Measurements from ENCODE around the gene RFX4.

Gene RFX4

DNA sequence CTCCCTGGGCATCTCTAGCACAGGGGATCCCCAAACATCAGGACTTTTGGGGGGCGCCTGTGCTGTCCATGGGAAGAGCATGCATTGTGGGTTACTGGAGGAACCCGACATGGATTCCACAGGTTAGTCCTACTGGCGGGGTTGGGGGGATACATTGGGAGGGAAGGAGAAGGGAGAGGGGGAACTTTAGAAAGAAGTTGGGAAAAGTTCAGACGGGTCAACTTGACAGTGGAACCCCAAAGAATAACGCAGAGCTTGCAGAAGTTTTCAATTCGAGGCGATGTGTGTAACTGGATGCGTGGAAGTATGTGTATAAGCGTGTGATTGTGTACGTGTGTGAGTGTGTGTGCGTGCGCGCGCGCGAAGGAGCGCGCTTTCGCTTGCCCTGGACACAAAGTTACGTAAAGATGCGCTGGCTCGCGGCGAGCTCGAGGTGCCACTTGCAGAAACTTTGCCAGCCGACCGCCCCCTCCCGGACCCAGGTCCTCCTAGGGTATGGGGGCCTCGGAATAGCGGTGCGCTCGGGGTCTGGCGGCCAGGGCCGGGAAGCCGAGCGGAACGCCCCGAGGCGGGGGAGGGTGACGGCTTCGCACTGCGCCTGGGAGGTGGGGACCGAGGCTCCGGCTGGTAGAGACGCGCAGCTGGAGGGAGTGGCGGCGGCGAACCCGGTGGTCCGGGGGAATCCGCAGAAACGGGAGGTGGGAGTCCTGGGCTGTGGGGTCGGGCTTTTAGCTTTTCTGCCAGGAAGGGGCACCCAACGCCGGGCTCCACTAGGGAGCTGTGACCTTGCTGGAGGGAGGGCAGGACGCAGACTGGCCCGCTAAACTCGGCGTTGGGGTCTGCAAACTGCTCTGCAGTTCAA, 669 bp downstream of the RFX4 start:
- Histone ChIP-seq H3K9me3 (ENCODE audit: low read length) (no peaks in the 10 kb centered on the region), H3K9ac (ENCODE audit: low read length) (no peak overlapping the region), H3K4me3 (ENCODE audit: low read depth in 1 of 2, low read length in 2 of 2) (peak overlapping the region; percentile 33 to 41), H3K36me3 (ENCODE audit: insufficient read depth, low read length) (no peaks in the 10 kb centered on the region), H3K27me3 (ENCODE audit: control insufficient read depth in 1 of 2, insufficient read depth in 2 of 2, low read length in 2 of 2) (peaks cover 43 to 95% of the 10 kb centered on the region in 2 donors), H3K27ac (ENCODE audit: low read depth, low read length) (no peak overlapping the region), H3K4me1 (ENCODE audit: insufficient read depth, low read length) (peaks cover 8% of the 10 kb centered on the region)

DNA sequence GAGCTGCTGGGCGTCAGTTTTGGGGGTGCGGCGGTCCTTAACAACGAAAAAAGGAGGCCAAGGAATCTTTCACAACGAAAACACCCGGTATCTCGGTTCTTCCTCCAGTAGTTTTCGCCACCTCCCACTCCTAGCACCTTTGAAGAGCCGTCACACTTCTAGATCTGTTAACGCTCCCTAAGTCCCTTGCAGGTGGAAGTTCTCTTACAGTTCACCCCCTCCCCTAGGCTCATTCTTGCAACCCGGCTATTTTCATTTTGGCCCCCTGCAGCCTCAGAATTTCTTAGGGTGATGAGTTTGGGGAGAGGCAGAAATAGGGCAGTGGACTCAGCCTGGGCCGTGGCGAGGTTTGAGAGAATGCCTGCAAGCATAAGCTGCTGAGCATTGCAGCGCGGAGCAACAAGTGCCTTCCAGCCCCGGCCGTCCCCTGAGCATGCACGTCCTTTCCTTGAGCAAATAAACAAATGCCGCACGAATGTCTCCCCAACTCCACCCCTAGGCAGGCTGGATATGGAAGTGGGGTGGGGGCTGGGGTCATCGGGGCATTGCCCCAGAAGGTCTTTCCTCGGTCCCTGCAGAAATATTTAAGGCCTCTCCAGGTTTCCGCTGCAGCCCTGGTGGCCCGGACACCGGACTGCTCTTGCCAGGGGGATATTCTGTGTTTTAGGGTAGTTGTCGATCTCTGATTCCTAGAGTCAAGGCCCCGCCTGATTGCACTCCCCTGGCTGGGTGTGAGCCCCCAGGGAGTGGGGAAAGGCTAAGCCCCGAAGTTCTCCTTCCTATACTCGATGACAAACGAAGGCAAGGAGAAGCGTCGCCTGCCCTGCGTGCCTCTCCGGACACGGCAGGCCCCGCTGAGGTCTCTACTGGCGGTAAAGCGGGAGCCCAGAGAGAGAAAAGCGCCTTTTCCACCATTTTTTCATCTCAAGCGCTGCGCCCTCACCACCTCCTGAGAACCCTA, 1.6 kb downstream of the RFX4 start:
- Histone ChIP-seq H3K9ac (ENCODE audit: low read length) (no peak overlapping the region), H3K4me1 (ENCODE audit: insufficient read depth, low read length) (peaks cover 8% of the 10 kb centered on the region), H3K4me3 (ENCODE audit: low read depth in 1 of 2, low read length in 2 of 2) (no peak overlapping the region), H3K9me3 (ENCODE audit: low read length) (no peaks in the 10 kb centered on the region), H3K27me3 (ENCODE audit: control insufficient read depth in 1 of 2, insufficient read depth in 2 of 2, low read length in 2 of 2) (peaks cover 48 to 97% of the 10 kb centered on the region in 2 donors), H3K27ac (ENCODE audit: low read depth, low read length) (no peak overlapping the region), H3K36me3 (ENCODE audit: insufficient read depth, low read length) (no peaks in the 10 kb centered on the region)

- H3K27me3 ChIP-seq (ENCODE audit: control insufficient read depth in 1 of 2, insufficient read depth in 2 of 2, low read length in 2 of 2), result peaks cover 41 to 93% of the 10 kb centered on the region in 2 donors
- H3K9me3 ChIP-seq (ENCODE audit: low read length), result no peaks in the 10 kb centered on the region
- no peak overlapping the region for H3K4me3 ChIP-seq (ENCODE audit: low read depth in 1 of 2, low read length in 2 of 2)
- no peak overlapping the region for H3K27ac ChIP-seq (ENCODE audit: low read depth, low read length)
- peaks cover 8% of the 10 kb centered on the region for H3K4me1 ChIP-seq (ENCODE audit: insufficient read depth, low read length)
- no peaks in the 10 kb centered on the region for H3K36me3 ChIP-seq (ENCODE audit: insufficient read depth, low read length)
- H3K9ac ChIP-seq (ENCODE audit: low read length), result no peak overlapping the region
These were observed 2.3 kb downstream of the RFX4 start for GRCh38 chr12:106585105-106585520.

DNA sequence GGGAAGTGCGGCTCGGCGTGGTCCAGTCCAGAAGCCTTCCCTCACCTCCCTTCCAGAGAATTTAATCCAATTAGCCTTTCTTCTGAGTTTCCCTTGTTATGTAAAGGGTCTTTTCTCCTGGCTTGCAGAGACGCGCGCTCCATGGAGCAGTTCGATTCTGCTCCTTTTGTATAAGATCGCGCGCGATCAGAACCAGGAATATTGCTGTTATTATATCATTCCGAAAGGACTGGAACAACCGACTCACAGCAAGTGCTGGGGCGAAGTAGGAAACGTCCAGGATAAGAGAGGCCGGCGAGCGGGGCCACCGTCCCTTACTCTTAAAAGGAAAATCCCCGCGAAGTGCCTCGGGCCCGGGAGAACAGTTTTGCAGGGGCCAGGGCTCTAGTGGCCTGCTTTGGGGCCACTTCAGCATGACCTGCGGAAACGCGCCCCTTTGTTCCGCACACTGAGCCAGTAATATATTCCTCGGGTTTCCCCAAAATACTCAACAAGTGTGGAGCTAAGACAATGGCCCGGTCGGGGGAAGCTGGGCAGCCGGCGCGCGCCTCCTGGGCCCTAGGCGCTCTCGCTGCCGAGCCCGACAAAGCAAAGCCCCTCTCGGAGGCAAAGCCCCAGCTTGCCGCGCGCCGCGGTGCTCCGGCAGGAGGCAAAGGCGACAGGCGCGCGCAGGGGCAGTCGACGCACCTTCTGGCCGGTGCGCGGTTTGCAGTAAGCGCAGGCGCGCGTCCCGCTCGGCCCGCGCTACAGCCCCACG, 2.9 kb downstream of the RFX4 start:
- Histone ChIP-seq H3K36me3 (ENCODE audit: insufficient read depth, low read length) (no peaks in the 10 kb centered on the region), H3K9me3 (ENCODE audit: low read length) (no peaks in the 10 kb centered on the region), H3K4me1 (ENCODE audit: insufficient read depth, low read length) (peaks cover 8% of the 10 kb centered on the region), H3K9ac (ENCODE audit: low read length) (no peak overlapping the region), H3K4me3 (ENCODE audit: low read depth in 1 of 2, low read length in 2 of 2) (no peak overlapping the region), H3K27me3 (ENCODE audit: control insufficient read depth in 1 of 2, insufficient read depth in 2 of 2, low read length in 2 of 2) (peaks cover 35 to 87% of the 10 kb centered on the region in 2 donors), H3K27ac (ENCODE audit: low read depth, low read length) (no peak overlapping the region)

DNA sequence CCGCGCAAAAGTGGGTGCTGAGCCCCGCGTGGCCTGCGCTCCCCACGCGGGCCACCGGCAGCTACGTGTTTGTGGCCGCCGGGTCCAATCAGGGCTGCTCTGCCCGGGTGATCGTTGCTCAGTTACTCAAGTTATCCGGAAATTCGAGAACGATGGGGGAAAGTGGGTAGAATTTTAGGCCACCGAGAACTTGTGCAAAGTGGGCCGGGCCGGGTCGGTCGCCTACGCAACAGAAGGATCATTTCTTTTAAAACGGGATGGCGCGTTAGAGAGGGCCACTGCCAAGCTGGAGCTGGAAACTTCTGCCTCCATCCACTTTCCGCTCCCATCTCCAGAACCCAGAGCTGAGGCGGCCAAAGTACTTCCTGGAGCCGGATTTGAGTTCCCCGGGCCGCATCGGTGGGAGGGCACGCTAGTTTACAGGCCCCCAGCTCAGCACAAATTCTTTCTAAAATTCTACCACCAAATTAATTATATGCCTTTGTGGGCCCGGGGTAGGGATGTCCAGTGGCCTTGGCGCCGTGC, 3.5 kb downstream of the RFX4 start:
- Histone ChIP-seq H3K4me1 (ENCODE audit: insufficient read depth, low read length) (peaks cover 8% of the 10 kb centered on the region), H3K9me3 (ENCODE audit: low read length) (no peaks in the 10 kb centered on the region), H3K4me3 (ENCODE audit: low read depth in 1 of 2, low read length in 2 of 2) (no peak overlapping the region), H3K36me3 (ENCODE audit: insufficient read depth, low read length) (no peaks in the 10 kb centered on the region), H3K9ac (ENCODE audit: low read length) (no peak overlapping the region), H3K27ac (ENCODE audit: low read depth, low read length) (no peak overlapping the region), H3K27me3 (ENCODE audit: control insufficient read depth in 1 of 2, insufficient read depth in 2 of 2, low read length in 2 of 2) (peaks cover 31 to 81% of the 10 kb centered on the region in 2 donors)

DNA sequence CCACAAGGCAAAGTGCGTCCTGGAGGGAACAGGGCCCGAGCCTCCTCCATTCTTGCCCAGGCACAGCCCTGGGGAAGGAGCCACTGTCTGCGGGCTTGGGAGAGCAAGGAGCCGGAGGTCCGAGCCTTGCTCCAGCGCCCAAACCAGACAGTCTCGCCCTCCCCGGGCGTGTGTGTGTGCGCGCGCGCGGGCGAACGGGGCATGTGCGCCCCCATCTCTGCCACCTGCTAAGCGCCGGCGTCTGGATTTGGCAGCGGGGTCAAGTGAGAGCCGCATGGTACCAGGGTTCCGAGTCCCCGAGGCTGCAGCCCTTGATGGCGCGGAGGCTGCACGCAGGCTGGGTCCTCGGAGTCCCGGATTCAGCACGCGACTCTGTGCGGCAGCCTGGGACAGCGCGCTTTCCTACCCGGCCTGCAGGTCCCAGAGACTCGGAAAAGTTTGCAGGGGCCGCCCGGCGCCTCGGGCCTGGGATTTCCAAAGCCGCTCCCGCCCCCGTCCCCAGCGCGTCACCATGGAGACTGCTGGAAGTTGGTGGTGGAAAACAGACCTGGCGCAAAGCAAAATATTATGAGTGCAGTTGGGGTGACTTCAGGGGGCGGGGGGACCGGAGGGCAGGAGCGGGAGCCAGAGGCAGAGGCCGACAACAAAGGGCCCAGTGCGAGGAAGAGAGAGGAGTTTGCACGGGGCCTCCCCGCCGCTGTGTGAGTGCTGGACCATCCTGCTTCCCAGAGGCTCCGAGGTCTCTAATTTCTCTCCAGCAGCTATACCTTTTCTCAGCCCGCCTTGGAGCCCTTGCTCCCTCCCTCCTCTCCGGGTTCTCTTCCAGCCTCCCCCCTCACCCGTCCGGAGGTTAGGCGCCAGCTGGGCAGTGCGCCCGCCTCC, 4.2 kb downstream of the RFX4 start:
- H3K27ac ChIP-seq (ENCODE audit: low read depth, low read length), result no peak overlapping the region

GRCh38 chr12:106588771-106589170, 6.0 kb downstream of the RFX4 start:
- peaks cover 21 to 57% of the 10 kb centered on the region in 2 donors for H3K27me3 ChIP-seq (ENCODE audit: control insufficient read depth in 1 of 2, insufficient read depth in 2 of 2, low read length in 2 of 2)
- H3K4me3 ChIP-seq (ENCODE audit: low read depth in 1 of 2, low read length in 2 of 2), result no peak overlapping the region

More for the DNA sequence above, 4.2 kb downstream of the RFX4 start:
- H3K4me3 ChIP-seq (ENCODE audit: low read depth in 1 of 2, low read length in 2 of 2), result no peak overlapping the region
- peaks cover 31 to 75% of the 10 kb centered on the region in 2 donors for H3K27me3 ChIP-seq (ENCODE audit: control insufficient read depth in 1 of 2, insufficient read depth in 2 of 2, low read length in 2 of 2)
- H3K4me1 ChIP-seq (ENCODE audit: insufficient read depth, low read length), result peaks cover 8% of the 10 kb centered on the region
- H3K9ac ChIP-seq (ENCODE audit: low read length), result no peak overlapping the region
- H3K9me3 ChIP-seq (ENCODE audit: low read length), result no peaks in the 10 kb centered on the region
- no peaks in the 10 kb centered on the region for H3K36me3 ChIP-seq (ENCODE audit: insufficient read depth, low read length)

DNA sequence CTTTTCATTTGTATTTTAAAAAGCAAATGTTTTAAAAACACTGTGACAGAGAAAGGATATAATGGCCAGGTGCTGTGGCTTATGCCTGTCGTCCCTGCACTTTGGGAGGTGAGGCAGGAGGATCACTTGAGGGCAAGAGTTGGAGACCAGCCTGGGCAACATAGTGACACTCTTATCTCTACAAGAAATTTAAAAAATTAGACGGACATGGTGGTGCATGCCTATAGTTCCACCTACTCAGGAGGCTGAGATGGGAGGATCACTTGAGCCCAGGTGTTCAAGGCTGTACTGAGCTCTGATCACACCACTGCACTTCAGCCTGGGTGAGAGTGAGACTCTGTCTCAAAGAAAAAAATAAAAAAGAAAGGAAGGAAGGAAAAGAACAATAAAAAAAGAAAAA, 7.8 kb downstream of the RFX4 start:
- Histone ChIP-seq H3K36me3 (ENCODE audit: insufficient read depth, low read length) (no peaks in the 10 kb centered on the region), H3K27me3 (ENCODE audit: control insufficient read depth in 1 of 2, insufficient read depth in 2 of 2, low read length in 2 of 2) (peaks cover 8 to 43% of the 10 kb centered on the region in 2 donors), H3K4me1 (ENCODE audit: insufficient read depth, low read length) (no peaks in the 10 kb centered on the region), H3K4me3 (ENCODE audit: low read depth in 1 of 2, low read length in 2 of 2) (no peak overlapping the region), H3K9me3 (ENCODE audit: low read length) (no peaks in the 10 kb centered on the region), H3K27ac (ENCODE audit: low read depth, low read length) (no peak overlapping the region), H3K9ac (ENCODE audit: low read length) (no peak overlapping the region)

More at GRCh38 chr12:106588771-106589170, 6.0 kb downstream of the RFX4 start:
- Histone ChIP-seq H3K4me1 (ENCODE audit: insufficient read depth, low read length) (no peaks in the 10 kb centered on the region), H3K27ac (ENCODE audit: low read depth, low read length) (no peak overlapping the region), H3K9ac (ENCODE audit: low read length) (no peak overlapping the region), H3K36me3 (ENCODE audit: insufficient read depth, low read length) (no peaks in the 10 kb centered on the region), H3K9me3 (ENCODE audit: low read length) (no peaks in the 10 kb centered on the region)

DNA sequence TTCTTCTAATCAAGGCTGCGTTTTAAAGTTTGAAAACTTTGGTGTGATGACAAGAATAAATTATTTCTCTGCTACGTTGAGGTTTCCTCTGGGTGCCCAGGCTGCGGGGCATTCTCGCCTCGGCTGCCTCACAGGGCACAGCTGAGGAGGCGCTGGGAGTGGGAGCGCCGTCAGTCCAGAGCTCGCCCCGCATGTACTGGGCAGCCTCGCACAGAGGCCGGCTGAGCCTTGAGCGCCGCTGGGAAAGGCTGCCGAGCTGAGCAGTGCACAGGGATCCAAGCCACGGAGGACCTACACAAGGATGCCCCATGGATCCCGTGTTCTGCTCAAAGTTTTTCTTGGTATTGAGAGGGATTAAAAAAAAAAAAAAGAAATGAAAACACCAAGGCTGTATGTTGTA, 11.6 kb downstream of the RFX4 start:
- H3K27ac ChIP-seq (ENCODE audit: low read depth, low read length), result no peak overlapping the region
- H3K9me3 ChIP-seq (ENCODE audit: low read length), result no peaks in the 10 kb centered on the region
- no peak overlapping the region for H3K9ac ChIP-seq (ENCODE audit: low read length)
- no peaks in the 10 kb centered on the region for H3K4me1 ChIP-seq (ENCODE audit: insufficient read depth, low read length)
- H3K27me3 ChIP-seq (ENCODE audit: control insufficient read depth in 1 of 2, insufficient read depth in 2 of 2, low read length in 2 of 2), result peaks cover 0 to 6% of the 10 kb centered on the region in 2 donors
- no peaks in the 10 kb centered on the region for H3K36me3 ChIP-seq (ENCODE audit: insufficient read depth, low read length)
- H3K4me3 ChIP-seq (ENCODE audit: low read depth in 1 of 2, low read length in 2 of 2), result no peak overlapping the region

GRCh38 chr12:106595268-106595667, 12.5 kb downstream of the RFX4 start:
- no peak overlapping the region for H3K4me3 ChIP-seq (ENCODE audit: low read depth in 1 of 2, low read length in 2 of 2)
- no peak overlapping the region for H3K27ac ChIP-seq (ENCODE audit: low read depth, low read length)
- H3K9ac ChIP-seq (ENCODE audit: low read length), result no peak overlapping the region
- peaks cover 0 to 4% of the 10 kb centered on the region in 2 donors for H3K27me3 ChIP-seq (ENCODE audit: control insufficient read depth in 1 of 2, insufficient read depth in 2 of 2, low read length in 2 of 2)
- H3K36me3 ChIP-seq (ENCODE audit: insufficient read depth, low read length), result no peaks in the 10 kb centered on the region
- H3K4me1 ChIP-seq (ENCODE audit: insufficient read depth, low read length), result no peaks in the 10 kb centered on the region
- no peaks in the 10 kb centered on the region for H3K9me3 ChIP-seq (ENCODE audit: low read length)

Measured in muscle layer of colon (tissue), 2 donors.